A673 (cell line): ENCODE measurements around the gene EEPD1.

Source experiments
- EZH2 ChIP-seq: fragments of 200-600 bp; sonication (generic); IDR thresholded peaks from 2 replicates; pipeline ENCODE4 v1.6.1; 2017; ENCODE audit warnings: borderline replicate concordance, low read depth, mild to moderate bottlenecking, mixed read lengths, antibody characterized with exemption, low read length; ENCODE audit not compliant: poor library complexity, severe bottlenecking
- TF ChIP-seq, protein P1 (sequence below): fragments of 300-800, 200-600 bp; sonication (generic); conservative IDR thresholded peaks from 2 replicates; pipeline ENCODE4 v1.5.1; 2017; ENCODE audit warnings: low read depth, mild to moderate bottlenecking, antibody characterized with exemption, low read length, moderate library complexity, mixed read lengths

DNA sequence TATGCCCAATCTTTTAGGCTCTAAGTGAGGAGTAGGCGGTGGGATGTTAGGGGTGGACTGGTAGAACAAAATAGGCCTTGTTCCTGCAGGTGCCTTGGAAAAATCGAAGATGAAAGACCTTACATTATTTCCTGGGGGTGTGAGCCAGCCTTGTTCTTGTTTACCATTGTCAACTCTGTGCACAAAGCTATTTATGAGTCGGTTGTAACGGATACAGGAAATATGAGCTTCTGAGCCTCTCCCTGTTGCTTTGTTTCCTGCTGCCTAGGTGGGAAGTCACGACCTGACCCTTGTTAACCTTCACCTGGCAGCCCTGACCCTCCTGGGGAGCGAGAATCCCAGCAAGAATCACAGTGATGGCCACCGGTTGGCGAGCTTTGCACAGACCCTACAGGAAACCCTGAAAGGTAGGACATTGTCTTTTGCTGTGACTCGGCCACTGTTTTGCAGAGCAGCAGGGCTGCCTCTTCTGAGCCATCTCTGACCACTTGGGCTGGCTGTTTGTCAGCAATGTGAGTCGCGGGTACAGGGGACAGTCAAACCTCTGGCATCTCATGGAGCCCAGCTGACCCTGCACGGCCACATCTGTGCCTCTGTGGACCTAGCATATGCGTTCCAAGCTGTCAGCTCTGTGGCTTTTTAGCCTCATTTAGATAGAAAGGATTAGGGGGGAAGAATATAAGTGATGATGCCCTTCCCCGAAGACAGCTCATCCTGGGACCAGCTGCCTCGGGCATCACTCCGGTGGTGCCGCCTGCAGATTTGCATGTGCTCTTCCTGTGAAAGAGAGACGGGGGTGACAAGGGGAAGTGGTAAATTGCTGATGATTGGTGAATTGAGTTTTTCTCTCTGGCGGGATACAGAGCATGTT is 134.6 kb downstream of the EEPD1 start:
- TF ChIP-seq, protein P1, sequence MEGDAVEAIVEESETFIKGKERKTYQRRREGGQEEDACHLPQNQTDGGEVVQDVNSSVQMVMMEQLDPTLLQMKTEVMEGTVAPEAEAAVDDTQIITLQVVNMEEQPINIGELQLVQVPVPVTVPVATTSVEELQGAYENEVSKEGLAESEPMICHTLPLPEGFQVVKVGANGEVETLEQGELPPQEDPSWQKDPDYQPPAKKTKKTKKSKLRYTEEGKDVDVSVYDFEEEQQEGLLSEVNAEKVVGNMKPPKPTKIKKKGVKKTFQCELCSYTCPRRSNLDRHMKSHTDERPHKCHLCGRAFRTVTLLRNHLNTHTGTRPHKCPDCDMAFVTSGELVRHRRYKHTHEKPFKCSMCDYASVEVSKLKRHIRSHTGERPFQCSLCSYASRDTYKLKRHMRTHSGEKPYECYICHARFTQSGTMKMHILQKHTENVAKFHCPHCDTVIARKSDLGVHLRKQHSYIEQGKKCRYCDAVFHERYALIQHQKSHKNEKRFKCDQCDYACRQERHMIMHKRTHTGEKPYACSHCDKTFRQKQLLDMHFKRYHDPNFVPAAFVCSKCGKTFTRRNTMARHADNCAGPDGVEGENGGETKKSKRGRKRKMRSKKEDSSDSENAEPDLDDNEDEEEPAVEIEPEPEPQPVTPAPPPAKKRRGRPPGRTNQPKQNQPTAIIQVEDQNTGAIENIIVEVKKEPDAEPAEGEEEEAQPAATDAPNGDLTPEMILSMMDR, result no peak
- TF ChIP-seq EZH2, result no peak
